Mesothelial cell of epicardium (in vitro differentiated cells): ENCODE results near the gene MPST. TPM values are rescaled to one million over a fixed set of nuclear protein-coding genes. Genes with fewer than 3 reads are reported as not detected.
"Not testable (repeated sequence)": the region's sequence is repeated elsewhere in the genome, so short reads cannot be mapped to it uniquely, and the experiment has no call there.

ENCODE experiments used
- DNase-seq, 2 experiments: peaks; one replicate each; pipeline ENCODE4 v3.0.0; 2021; ENCODE audit warnings: low spot score in 2 of 2; ENCODE audit not compliant: unreplicated experiment in 2 of 2
- H3K27ac Mint-ChIP-seq: 2 replicates; pipeline ENCODE4 v1.8.0; 2021; ENCODE audit warnings: mixed read lengths
- H3K27me3 Mint-ChIP-seq: 2 replicates; pipeline ENCODE4 v1.8.0; 2021; ENCODE audit warnings: low read depth, mixed read lengths
- H3K36me3 Mint-ChIP-seq: 2 replicates; pipeline ENCODE4 v1.8.0; 2021; ENCODE audit warnings: mixed read lengths
- H3K4me1 Mint-ChIP-seq: 2 replicates; pipeline ENCODE4 v1.8.0; 2021; ENCODE audit warnings: mixed read lengths
- H3K4me3 Mint-ChIP-seq: 2 replicates; pipeline ENCODE4 v1.8.0; 2021; ENCODE audit warnings: mild to moderate bottlenecking, moderate library complexity, mixed read lengths
- H3K9me3 Mint-ChIP-seq: 2 replicates; pipeline ENCODE4 v1.8.0; 2021; ENCODE audit warnings: mixed read lengths
- total RNA-seq: library from RNA; stranded (reverse); gene quantifications from 3 replicates; pipeline ENCODE4 v1.2.1, GENCODE V29; 2021
- TF ChIP-seq, protein P1 (sequence below): fragments of 200-600 bp; sonication (generic); IDR thresholded peaks from one replicate; pipeline ENCODE4 v1.5.0; 2021; ENCODE audit warnings: antibody characterized with exemption; ENCODE audit not compliant: unreplicated experiment

Gene MPST
- total RNA-seq, 1 donor from 2014 or later = 55.8 TPM

DNA sequence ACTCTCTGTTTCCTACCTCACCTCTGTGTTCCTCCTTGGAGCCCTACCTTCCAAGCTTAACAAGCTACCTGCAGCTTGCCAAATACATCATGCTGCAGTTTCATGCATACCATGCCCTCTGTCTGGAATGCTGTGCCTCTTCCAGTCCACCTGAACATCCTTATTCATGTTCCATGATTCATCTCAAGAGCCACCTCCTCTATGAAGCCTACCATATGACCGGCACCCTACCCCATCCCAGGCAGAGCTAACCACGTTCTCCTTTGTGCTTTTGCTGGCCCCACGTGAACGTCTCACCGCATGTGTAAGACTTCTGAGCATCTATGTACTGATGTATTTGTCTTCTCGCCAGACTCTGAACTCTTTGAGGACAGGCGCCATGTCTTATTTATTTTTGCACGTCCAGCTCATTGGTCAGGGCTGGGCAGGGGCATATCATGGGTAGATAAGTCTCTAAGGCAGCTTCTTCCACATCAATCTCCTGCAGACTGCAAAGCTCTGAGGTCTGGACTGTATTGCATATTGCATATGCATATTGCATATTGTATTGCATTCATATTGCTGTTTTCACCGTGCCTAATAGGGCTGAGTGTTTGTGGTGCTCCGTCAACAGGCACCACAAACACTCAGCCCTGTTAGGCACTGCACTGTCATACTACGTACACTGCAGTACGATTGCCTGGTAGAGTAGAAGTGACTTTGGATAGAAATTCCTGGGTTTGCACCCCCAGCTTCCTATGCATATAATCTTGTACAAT lies 31.3 kb upstream of the MPST start:
- TF ChIP-seq, protein P1, sequence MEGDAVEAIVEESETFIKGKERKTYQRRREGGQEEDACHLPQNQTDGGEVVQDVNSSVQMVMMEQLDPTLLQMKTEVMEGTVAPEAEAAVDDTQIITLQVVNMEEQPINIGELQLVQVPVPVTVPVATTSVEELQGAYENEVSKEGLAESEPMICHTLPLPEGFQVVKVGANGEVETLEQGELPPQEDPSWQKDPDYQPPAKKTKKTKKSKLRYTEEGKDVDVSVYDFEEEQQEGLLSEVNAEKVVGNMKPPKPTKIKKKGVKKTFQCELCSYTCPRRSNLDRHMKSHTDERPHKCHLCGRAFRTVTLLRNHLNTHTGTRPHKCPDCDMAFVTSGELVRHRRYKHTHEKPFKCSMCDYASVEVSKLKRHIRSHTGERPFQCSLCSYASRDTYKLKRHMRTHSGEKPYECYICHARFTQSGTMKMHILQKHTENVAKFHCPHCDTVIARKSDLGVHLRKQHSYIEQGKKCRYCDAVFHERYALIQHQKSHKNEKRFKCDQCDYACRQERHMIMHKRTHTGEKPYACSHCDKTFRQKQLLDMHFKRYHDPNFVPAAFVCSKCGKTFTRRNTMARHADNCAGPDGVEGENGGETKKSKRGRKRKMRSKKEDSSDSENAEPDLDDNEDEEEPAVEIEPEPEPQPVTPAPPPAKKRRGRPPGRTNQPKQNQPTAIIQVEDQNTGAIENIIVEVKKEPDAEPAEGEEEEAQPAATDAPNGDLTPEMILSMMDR = no peak
- no peak overlapping the region for H3K27ac Mint-ChIP-seq
- H3K27me3 Mint-ChIP-seq = peaks cover 58% of the 10 kb centered on the region
- no peak overlapping the region for H3K4me3 Mint-ChIP-seq
- DNase-seq = no peak
- no peaks in the 10 kb centered on the region for H3K4me1 Mint-ChIP-seq
- H3K36me3 Mint-ChIP-seq = no peaks in the 10 kb centered on the region
- H3K9me3 Mint-ChIP-seq = peaks cover 11% of the 10 kb centered on the region

DNA sequence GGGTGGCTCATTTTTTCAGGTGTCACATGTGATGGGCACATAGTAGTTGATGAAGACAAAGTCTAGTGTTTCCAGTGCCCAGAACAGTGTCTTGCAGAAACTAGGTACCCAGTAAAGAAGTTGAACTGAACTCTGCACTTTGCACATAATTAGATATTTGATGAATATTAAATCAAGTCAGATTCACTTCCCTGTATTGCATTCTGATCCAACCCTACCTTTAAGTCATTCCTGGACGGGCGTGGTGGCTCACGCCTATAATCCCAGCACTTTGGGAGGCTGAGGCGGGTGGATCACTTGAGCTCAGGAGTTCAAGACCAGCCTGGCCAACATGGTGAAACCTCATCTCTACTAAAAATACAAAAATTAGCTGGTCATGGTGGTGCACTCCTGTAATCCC lies 30.5 kb upstream of the MPST start:
- H3K4me3 Mint-ChIP-seq, H3K27ac Mint-ChIP-seq, DNase-seq, H3K36me3 Mint-ChIP-seq, H3K4me1 Mint-ChIP-seq: not testable (repeated sequence)
- H3K27me3 Mint-ChIP-seq = peaks cover 56% of the 10 kb centered on the region
- H3K9me3 Mint-ChIP-seq = peaks cover 11% of the 10 kb centered on the region

DNA sequence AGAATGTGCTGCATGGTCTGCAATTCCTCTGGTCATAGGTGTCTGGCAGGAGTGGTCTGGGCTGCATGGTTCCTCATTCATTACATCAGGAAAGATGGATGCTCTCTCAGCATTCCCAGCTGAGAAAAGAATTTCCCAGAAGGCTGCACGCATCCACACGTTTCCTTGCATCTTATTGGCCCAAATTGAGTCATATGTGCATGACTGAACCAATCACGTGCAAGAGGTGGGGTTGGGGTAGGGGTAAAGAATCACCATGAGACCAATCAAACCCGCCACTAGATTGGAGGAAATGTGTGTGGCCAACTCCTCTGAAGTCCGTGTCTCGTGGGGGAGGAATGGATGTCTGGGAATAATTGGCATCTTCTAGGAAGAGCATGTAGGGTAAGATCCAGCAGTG lies 29.1 kb upstream of the MPST start:
- peaks cover 59% of the 10 kb centered on the region for H3K27me3 Mint-ChIP-seq
- no peak for DNase-seq
- no peak overlapping the region for H3K27ac Mint-ChIP-seq
- TF ChIP-seq, protein P1 = no peak
- H3K36me3 Mint-ChIP-seq = no peaks in the 10 kb centered on the region
- H3K4me3 Mint-ChIP-seq = no peak overlapping the region
- H3K9me3 Mint-ChIP-seq = peaks cover 9% of the 10 kb centered on the region
- no peaks in the 10 kb centered on the region for H3K4me1 Mint-ChIP-seq

DNA sequence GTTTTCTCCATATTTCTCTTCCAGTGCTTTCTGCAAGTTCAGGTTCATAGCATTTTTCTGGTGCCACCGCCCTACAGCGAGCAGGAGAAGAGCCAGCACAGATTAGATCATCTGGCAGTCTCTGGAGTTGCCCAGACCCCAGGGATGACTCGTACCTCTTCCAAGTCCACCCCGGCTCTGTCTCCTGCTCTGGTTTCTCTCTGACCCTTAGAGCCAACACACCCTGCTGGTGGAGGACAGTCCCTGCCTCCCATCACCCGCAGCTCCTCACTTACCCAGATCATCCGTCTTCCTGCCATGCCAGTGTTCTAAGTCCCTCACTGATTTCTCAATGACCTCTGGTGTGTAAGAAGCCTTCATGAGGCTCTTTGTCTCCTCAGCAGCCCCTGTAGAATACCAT lies 28.3 kb upstream of the MPST start:
- no peaks in the 10 kb centered on the region for H3K36me3 Mint-ChIP-seq
- TF ChIP-seq, protein P1 = no peak
- peaks cover 3% of the 10 kb centered on the region for H3K9me3 Mint-ChIP-seq
- DNase-seq = no peak
- no peak overlapping the region for H3K4me3 Mint-ChIP-seq
- H3K27me3 Mint-ChIP-seq = peaks cover 61% of the 10 kb centered on the region
- H3K4me1 Mint-ChIP-seq = no peaks in the 10 kb centered on the region
- no peak overlapping the region for H3K27ac Mint-ChIP-seq

DNA sequence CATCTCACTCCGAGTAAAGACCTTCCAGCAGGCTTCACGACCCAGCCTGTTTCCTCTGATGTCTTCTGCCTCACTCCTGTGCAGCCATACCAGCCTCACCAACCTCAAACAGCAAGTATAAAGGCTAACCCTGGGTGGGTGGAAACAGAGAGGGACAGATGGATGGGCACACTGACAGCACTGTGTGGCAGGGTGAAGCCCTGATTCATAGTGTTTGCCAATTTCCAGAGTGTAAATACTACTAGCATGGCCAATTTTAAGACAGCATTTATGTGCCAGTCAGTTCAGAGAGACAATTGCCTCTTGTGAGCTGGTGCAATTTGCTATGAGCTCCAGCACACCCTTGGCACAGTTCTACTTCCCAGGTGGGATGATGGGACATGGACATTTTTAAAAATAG lies 21.8 kb upstream of the MPST start:
- TF ChIP-seq, protein P1 = no peak
- Mint-ChIP-seq H3K4me1 (no peaks in the 10 kb centered on the region), H3K27ac (no peak overlapping the region), H3K27me3 (peaks cover 25% of the 10 kb centered on the region), H3K36me3 (no peaks in the 10 kb centered on the region), H3K9me3 (no peaks in the 10 kb centered on the region), H3K4me3 (no peak overlapping the region)
- DNase-seq = no peak

DNA sequence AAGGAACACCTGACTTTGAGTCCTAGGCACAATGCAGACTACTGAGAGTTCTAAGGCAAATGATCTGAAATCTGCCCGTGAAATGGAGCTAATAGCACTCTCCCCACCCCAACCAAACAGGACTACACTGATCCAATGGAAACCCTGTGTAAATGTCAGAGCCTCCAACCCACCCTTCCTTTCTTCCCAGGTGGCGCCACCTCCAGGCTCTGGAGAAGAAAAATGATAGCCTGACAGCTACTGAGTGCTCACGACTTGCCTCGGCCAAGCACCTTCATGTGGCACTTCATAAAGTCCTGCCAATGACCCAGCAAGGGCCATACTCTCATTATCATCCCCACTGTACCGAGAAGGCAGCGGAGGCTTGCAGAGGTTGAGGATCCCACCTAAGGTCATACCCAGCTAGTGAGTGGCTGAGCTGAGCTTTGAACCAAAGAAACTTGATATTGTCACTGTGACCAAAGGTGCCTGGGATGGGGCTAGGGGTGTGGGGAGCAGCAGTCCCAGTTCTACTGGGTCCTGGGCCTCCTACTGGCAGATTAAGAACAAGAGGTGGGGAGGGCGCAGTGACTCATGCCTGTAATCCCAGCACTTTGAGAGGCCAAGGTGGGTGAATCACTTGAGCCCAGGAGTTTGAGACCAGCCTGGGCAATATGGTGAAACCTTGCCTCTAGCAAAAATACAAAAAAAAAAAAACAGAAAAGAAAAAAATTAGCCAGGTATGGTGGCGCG lies 20.8 kb upstream of the MPST start:
- Mint-ChIP-seq H3K27me3 (peaks cover 28% of the 10 kb centered on the region), H3K27ac (no peak overlapping the region), H3K36me3 (no peaks in the 10 kb centered on the region), H3K9me3 (no peaks in the 10 kb centered on the region), H3K4me1 (no peaks in the 10 kb centered on the region), H3K4me3 (no peak overlapping the region)
- TF ChIP-seq, protein P1 = no peak
- DNase-seq = no peak
